NB4 (cell line): ENCODE results near the gene SLC6A16.

Experiments used
- CTCF ChIP-seq: IDR thresholded peaks from one replicate; pipeline ENCODE4 v1.5.1; 2012; ENCODE audit warnings: low read depth, low read length
- MAX ChIP-seq: IDR thresholded peaks from 2 replicates; pipeline ENCODE4 v1.6.1; 2011; ENCODE audit warnings: low read depth, low read length
- MYC ChIP-seq: IDR thresholded peaks from 2 replicates; pipeline ENCODE4 v1.6.1; 2011; ENCODE audit warnings: low read depth, low read length
- POLR2A ChIP-seq: IDR thresholded peaks from 2 replicates; pipeline ENCODE4 v1.6.1; 2011; ENCODE audit warnings: mild to moderate bottlenecking; ENCODE audit not compliant: insufficient read length; ENCODE audit errors: extremely low read depth

GRCh38 chr19:49301866-49302252 is 23.1 kb downstream of the SLC6A16 start:
- TF ChIP-seq POLR2A (no peak), CTCF (no peak), MAX (no peak), MYC (no peak)
